Stimulated activated CD4-positive, alpha-beta T cell treated with anti-CD3 and anti-CD28 coated beads, Interleukin-12 subunit alpha, Interleukin-12 subunit beta, amount 100 ng/mL, for 48 hours (primary cell): ENCODE measurements around the gene PPP2R3C.
"Not testable (repeated sequence)": the region's sequence is repeated elsewhere in the genome, so short reads cannot be mapped to it uniquely, and the experiment has no call there.

Experiments used
- DNase-seq, 3 donors: peaks; one replicate each; pipeline ENCODE4 v3.0.0-alpha.2; 2020; ENCODE audit warnings: low read depth in 2 of 3, low spot score in 1 of 3

PPP2R3C gene

GRCh38 chr14:35065731-35066130 is 56.1 kb downstream of the PPP2R3C start:
- DNase-seq, result not testable (repeated sequence)

- DNase-seq, result not testable (repeated sequence)
These were observed 60.5 kb downstream of the PPP2R3C start for GRCh38 chr14:35061113-35061791.

- DNase-seq, result no peak
These were observed 69.2 kb downstream of the PPP2R3C start for GRCh38 chr14:35052637-35053036.

- DNase-seq, result no peak
These were observed 70.0 kb downstream of the PPP2R3C start for GRCh38 chr14:35051796-35052195.

GRCh38 chr14:35050652-35051051 is 71.1 kb downstream of the PPP2R3C start:
- no peak for DNase-seq

GRCh38 chr14:35047976-35048513 is 73.7 kb downstream of the PPP2R3C start:
- DNase-seq, result no peak

GRCh38 chr14:35046751-35047536 is 74.8 kb downstream of the PPP2R3C start:
- DNase-seq, result peak in 1 of 3 donors; percentile 30

- DNase-seq, result peak; percentile 96 to 98 (median 98)
These were observed 75.6 kb downstream of the PPP2R3C start, which contains the start of gene FAM177A1 for GRCh38 chr14:35046048-35046750. TSS of gene FAM177A1 (plus strand) at chr14:35046272. CDS start at chr14:35046464, 192 bp downstream.

GRCh38 chr14:35045798-35046047 is 76.1 kb downstream of the PPP2R3C start:
- no peak for DNase-seq

GRCh38 chr14:35044939-35045797 is 76.6 kb downstream of the PPP2R3C start:
- no peak for DNase-seq

- DNase-seq, result no peak
These were observed 78.7 kb downstream of the PPP2R3C start for GRCh38 chr14:35043046-35043445.

GRCh38 chr14:35042632-35043031 is 79.2 kb downstream of the PPP2R3C start:
- DNase-seq, result no peak

GRCh38 chr14:35038312-35038711 is 83.5 kb downstream of the PPP2R3C start:
- DNase-seq, result not testable (repeated sequence)
